Gastroesophageal sphincter (tissue), 4 donors: Measurements from ENCODE around the gene ITIH5. TPM values are rescaled to one million over a fixed set of nuclear protein-coding genes. Genes with fewer than 3 reads are reported as not detected.
A peak's percentile ranks its signal among the peaks of the same experiment; 100 is the strongest.
"Not testable (repeated sequence)": the region's sequence is repeated elsewhere in the genome, so short reads cannot be mapped to it uniquely, and the experiment has no call there.

Experiments used
- ATAC-seq: fragments of 150-250 bp; one replicate; pipeline ENCODE4 v1.9.1; 2016; ENCODE audit warnings: mild to moderate bottlenecking, moderate library complexity
- H3K27ac ChIP-seq, 4 donors: fragments of 200-600 bp; sonication (generic) in 3 of 4; 1 replicate in 3 of 4; 2 replicates in 1 of 4; pipeline ENCODE4 v1.5.1; 2016 to 2019
- H3K27me3 ChIP-seq: fragments of 200-600 bp; sonication (generic); one replicate; pipeline ENCODE4 v1.5.1; 2019
- H3K36me3 ChIP-seq, 2 donors: fragments of 200-600 bp; sonication (generic); one replicate each; pipeline ENCODE4 v1.5.1; 2019; ENCODE audit warnings: control low read depth in 1 of 2
- H3K4me1 ChIP-seq, 3 donors: fragments of 200-600 bp; sonication (generic); 1 replicate in 2 of 3; 2 replicates in 1 of 3; pipeline ENCODE4 v1.5.1; 2016 to 2019; ENCODE audit warnings: control low read depth in 2 of 3
- H3K4me3 ChIP-seq, 2 donors: fragments of 200-600 bp; sonication (generic); one replicate each; pipeline ENCODE4 v1.5.1; 2019; ENCODE audit warnings: mild to moderate bottlenecking in 1 of 2, moderate library complexity in 1 of 2
- H3K9me3 ChIP-seq, 3 donors: fragments of 200-600 bp; sonication (generic); one replicate each; pipeline ENCODE4 v1.5.1; 2017 to 2019; ENCODE audit warnings: control low read depth in 2 of 3
- CTCF ChIP-seq, 4 experiments: fragments of 200-600 bp in 2 of 4; fragments of 450-650 bp in 2 of 4; sonication (generic) in 1 of 4; IDR thresholded peaks; one replicate each; pipeline ENCODE4 v1.5.1; 2017 to 2019; ENCODE audit warnings: antibody characterized with exemption in 4 of 4, mild to moderate bottlenecking in 2 of 4, moderate library complexity in 2 of 4
- EP300 ChIP-seq: sonication (generic); formaldehyde crosslinking; IDR thresholded peaks from one replicate; pipeline ENCODE4 v1.6.1; 2017; ENCODE audit warnings: antibody characterized with exemption, mild to moderate bottlenecking
- POLR2A ChIP-seq, 2 donors: fragments of 450-650 bp; IDR thresholded peaks; one replicate each; pipeline ENCODE4 v1.6.1; 2017; ENCODE audit warnings: antibody characterized with exemption in 2 of 2, mild to moderate bottlenecking in 2 of 2, moderate library complexity in 1 of 2
- POLR2AphosphoS5 ChIP-seq: sonication (generic); formaldehyde crosslinking; IDR thresholded peaks from one replicate; pipeline ENCODE4 v1.6.1; 2017; ENCODE audit warnings: antibody characterized with exemption
- WGBS, 2 donors: methylation state at CpG; one replicate each; pipeline ENCODE4 v1.1.5; 2018; ENCODE audit warnings: low coverage in 1 of 2; 5-methylcytosine and 5-hydroxymethylcytosine counted together
- total RNA-seq, 4 donors: library from RNA; depleted of rRNA; stranded (reverse); fragments of >200 nt; gene quantifications; one replicate each; pipeline ENCODE4 v1.1.0, GENCODE V29; 2016

The ITIH5 gene
- total RNA-seq = 10 to 100 TPM; 36.4 to 96.0 (median 52.9) TPM

DNA sequence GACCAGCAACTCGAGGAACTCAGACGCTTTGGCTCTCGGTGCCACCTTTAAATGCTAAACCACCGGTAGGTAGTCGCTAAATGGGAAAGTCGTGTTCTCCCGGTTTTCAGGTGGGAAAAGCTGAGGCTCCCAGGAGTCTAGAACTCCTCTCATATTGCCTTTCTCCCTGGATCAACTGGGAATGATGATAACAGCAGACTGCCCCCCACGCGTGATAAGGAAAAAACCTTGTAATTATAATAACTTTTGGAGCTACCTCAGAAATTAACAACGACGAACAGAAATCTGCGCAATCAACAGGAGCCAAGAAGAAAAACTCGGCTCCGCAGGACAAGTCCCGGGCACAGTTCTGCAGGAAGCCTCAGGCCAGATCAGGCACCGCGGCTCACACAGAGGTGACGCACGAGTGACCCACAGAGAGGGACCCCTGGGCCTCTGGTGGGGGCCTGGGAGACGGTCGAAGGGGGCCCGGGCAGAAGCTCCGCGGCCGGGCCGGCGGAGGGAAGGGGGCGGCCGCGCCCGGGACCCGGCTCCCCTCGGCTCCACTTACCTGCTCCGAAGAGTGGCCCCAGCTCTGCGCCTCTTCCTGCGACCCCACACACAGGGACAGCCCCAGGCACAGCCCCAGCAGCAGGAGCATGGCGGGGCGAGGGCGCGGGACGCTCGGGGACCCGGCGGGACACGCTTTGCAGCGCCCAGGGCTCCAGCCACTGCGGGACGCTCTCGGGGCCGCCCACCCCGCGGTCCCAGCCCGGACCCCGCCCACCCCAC, at the start of gene ITIH5:
Gene ITIH5 (minus strand): TSS at position 714 of the 771 bp plus-strand sequence. CDS start 74 bp downstream, at position 640.
- H3K36me3 ChIP-seq = no peaks in the 10 kb centered on the region
- no peaks in the 10 kb centered on the region for H3K27me3 ChIP-seq
- peak within 1 kb of the TSS in 3 of 4 donors; percentile 74 to 82 (median 79) for H3K27ac ChIP-seq
- TF ChIP-seq CTCF (IDR thresholded peaks at IDR 0.05) (no peak), POLR2A (IDR thresholded peaks at IDR 0.05) (no peak), POLR2AphosphoS5 (no peak), EP300 (no peak)
- peak within 1 kb of the TSS; percentile 61 to 85 for H3K4me3 ChIP-seq
- WGBS, 2 donors = 0% methylated on average over 3 to 19 of the region's 54 CpGs
- peak; percentile 54 for ATAC-seq
- peaks cover 0 to 59% (median 4%) of the 10 kb centered on the region in 3 donors for H3K4me1 ChIP-seq
- H3K9me3 ChIP-seq = no peaks in the 10 kb centered on the region

- Histone ChIP-seq H3K9me3 (no peaks in the 10 kb centered on the region), H3K4me3 (no peak overlapping the region), H3K36me3 (no peaks in the 10 kb centered on the region), H3K4me1 (no peaks in the 10 kb centered on the region), H3K27me3 (no peaks in the 10 kb centered on the region), H3K27ac (no peak overlapping the region)
- no peak for ATAC-seq
- TF ChIP-seq POLR2A (IDR thresholded peaks at IDR 0.05) (no peak), POLR2AphosphoS5 (no peak), EP300 (no peak), CTCF (IDR thresholded peaks at IDR 0.05) (no peak)
- 85 to 94% methylated on average over 5 to 7 of the region's 7 CpGs for WGBS, 2 donors
Observed at GRCh38 chr10:7715515-7715914, 48.7 kb upstream of the ITIH5 start.

DNA sequence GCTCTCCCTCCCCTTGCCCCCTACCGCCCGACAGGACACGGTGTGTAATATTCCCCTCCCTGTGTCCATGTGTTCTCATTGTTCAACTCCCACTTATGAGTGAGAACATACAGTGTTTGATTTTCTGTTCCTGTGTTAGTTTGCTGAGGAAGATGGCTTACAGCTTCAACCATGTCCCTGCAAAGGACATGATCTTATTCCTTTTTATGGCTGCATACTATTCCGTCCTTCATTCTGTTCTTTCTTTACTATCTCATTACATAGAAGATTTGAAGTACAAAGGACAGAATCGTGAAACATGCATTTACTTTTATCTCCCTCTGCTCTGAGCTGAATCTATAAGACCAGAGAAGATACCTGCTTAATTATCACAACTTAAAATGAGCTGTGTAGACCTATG, 44.3 kb upstream of the ITIH5 start:
- H3K4me1 ChIP-seq, ATAC-seq, H3K9me3 ChIP-seq, H3K27me3 ChIP-seq, H3K27ac ChIP-seq, H3K36me3 ChIP-seq, H3K4me3 ChIP-seq: not testable (repeated sequence)
- WGBS, 2 donors = 89 to 90% methylated on average over 5 of the region's 5 CpGs

DNA sequence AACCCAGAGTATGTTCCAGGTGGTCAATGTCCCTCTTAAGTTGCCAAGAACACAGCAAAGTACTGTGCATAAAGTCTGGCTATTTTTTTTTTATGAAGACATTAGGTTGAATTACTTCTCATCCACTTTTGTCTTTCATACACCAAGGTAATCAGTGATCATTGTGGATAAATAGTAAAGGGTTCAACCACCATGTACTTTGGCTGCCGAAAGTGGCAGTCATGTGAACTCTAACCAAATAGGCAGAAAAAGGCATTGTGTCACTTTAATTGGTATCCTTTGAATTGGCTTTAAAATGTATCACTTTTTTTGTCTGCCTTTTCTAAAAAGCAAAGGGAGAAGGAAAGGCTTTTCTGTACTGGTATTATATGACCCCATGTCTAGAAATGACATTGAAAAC, 43.7 kb upstream of the ITIH5 start:
- TF ChIP-seq EP300 (no peak), CTCF (IDR thresholded peaks at IDR 0.05) (no peak), POLR2A (IDR thresholded peaks at IDR 0.05) (no peak), POLR2AphosphoS5 (no peak)
- Histone ChIP-seq H3K4me1 (no peaks in the 10 kb centered on the region), H3K27ac (no peak overlapping the region), H3K9me3 (no peaks in the 10 kb centered on the region), H3K4me3 (no peak overlapping the region), H3K27me3 (peaks cover 11% of the 10 kb centered on the region), H3K36me3 (no peaks in the 10 kb centered on the region)
- WGBS, 2 donors = 57 to 75% methylated on average over 1 of the region's 1 CpG
- ATAC-seq = no peak

- TF ChIP-seq CTCF (IDR thresholded peaks at IDR 0.05) (no peak), POLR2A (IDR thresholded peaks at IDR 0.05) (no peak), EP300 (no peak), POLR2AphosphoS5 (no peak)
- H3K4me1 ChIP-seq = no peaks in the 10 kb centered on the region
- no peaks in the 10 kb centered on the region for H3K9me3 ChIP-seq
- H3K27ac ChIP-seq = no peak overlapping the region
- no peak overlapping the region for H3K4me3 ChIP-seq
- WGBS, 2 donors = 88 to 100% methylated on average over 4 of the region's 4 CpGs
- no peak for ATAC-seq
- H3K27me3 ChIP-seq = peaks cover 20% of the 10 kb centered on the region
- H3K36me3 ChIP-seq = no peaks in the 10 kb centered on the region
Observed at GRCh38 chr10:7708832-7709231, 42.1 kb upstream of the ITIH5 start.
